SU-DHL-6 (cell line): Measurements from ENCODE around the gene MYL3.

ENCODE experiments used
- EZH2phosphoT487 ChIP-seq: fragments of 200-600 bp; sonication (generic), shearing (Covaris generic); conservative IDR thresholded peaks from 2 replicates; pipeline ENCODE4 v1.6.1; 2018; ENCODE audit warnings: mild to moderate bottlenecking, antibody characterized with exemption, low read length, moderate library complexity, mixed read lengths
- TF ChIP-seq, protein P1 (sequence below): fragments of 200-600 bp; sonication (generic); IDR thresholded peaks from one replicate; pipeline ENCODE4 v1.5.1; 2017; ENCODE audit warnings: antibody characterized with exemption, mild to moderate bottlenecking, low read length, moderate library complexity; ENCODE audit not compliant: insufficient read depth, poor library complexity, severe bottlenecking

- TF ChIP-seq, protein P1, sequence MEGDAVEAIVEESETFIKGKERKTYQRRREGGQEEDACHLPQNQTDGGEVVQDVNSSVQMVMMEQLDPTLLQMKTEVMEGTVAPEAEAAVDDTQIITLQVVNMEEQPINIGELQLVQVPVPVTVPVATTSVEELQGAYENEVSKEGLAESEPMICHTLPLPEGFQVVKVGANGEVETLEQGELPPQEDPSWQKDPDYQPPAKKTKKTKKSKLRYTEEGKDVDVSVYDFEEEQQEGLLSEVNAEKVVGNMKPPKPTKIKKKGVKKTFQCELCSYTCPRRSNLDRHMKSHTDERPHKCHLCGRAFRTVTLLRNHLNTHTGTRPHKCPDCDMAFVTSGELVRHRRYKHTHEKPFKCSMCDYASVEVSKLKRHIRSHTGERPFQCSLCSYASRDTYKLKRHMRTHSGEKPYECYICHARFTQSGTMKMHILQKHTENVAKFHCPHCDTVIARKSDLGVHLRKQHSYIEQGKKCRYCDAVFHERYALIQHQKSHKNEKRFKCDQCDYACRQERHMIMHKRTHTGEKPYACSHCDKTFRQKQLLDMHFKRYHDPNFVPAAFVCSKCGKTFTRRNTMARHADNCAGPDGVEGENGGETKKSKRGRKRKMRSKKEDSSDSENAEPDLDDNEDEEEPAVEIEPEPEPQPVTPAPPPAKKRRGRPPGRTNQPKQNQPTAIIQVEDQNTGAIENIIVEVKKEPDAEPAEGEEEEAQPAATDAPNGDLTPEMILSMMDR: no peak
- TF ChIP-seq EZH2phosphoT487: no peak
These were observed 6.4 kb downstream of the MYL3 start for GRCh38 chr3:46856576-46857471.
